ENCODE data around the gene ARSD. TPM values are rescaled to one million over a fixed set of nuclear protein-coding genes. Genes with fewer than 3 reads are reported as not detected.

Gene ARSD
- total RNA-seq, 1 experiment from 2014 or later, result 8.0 TPM

GRCh38 chrX:2875136-2875481 is 54.0 kb downstream of the ARSD start:
- H3K9me3 ChIP-seq (ENCODE audit: control insufficient read depth in 1 of 2, insufficient read depth in 1 of 2, low read depth in 1 of 2, low read length in 2 of 2), result no peaks in the 10 kb centered on the region
- H3K36me3 ChIP-seq (ENCODE audit: control insufficient read depth in 1 of 2, insufficient read depth in 2 of 2, low read length in 2 of 2), result no peaks in the 10 kb centered on the region
- ChIA-PET POLR2A (no interaction called here), CTCF (interaction anchor here (0.6 to 1.7 kb wide), 4 partner anchors 56 to 673 kb away, joined by 3 to 5 read pairs (median 3); no protein-coding TSS in a partner anchor), RAD21 (ENCODE audit: low non-redundant PET in 1 of 2, low total read pairs in 2 of 2, uncharacterized antibody in 2 of 2, unreplicated experiment in 2 of 2) (no interaction called here)
- DNase-seq (ENCODE audit: low read depth, low spot score) (no peak), ATAC-seq (no peak)
- H3K9ac ChIP-seq (ENCODE audit: low read length), result no peak overlapping the region
- peaks cover 0 to 3% of the 10 kb centered on the region in 2 experiments; a peak in 1 of 4 replicates for H3K4me1 ChIP-seq (ENCODE audit: control insufficient read depth in 1 of 2, insufficient read depth in 2 of 2, low read length in 2 of 2)
- TF ChIP-seq EZH2 (IDR thresholded peaks at IDR 0.05) (no peak), EGR1 (IDR thresholded peaks at IDR 0.05; ENCODE audit: low read depth) (no peak), ZFX (IDR thresholded peaks at IDR 0.05) (no peak), RAD21 (IDR thresholded peaks at IDR 0.05; ENCODE audit: low read depth) (no peak), ZNF274 (IDR thresholded peaks at IDR 0.05; ENCODE audit: low read depth, low read length) (no peak), YY1 (IDR thresholded peaks at IDR 0.05; ENCODE audit: extremely low read depth, insufficient replicate concordance, low read depth, low read length) (no peak), SRF (IDR thresholded peaks at IDR 0.05; ENCODE audit: low read depth) (no peak), CEBPB (IDR thresholded peaks at IDR 0.05; ENCODE audit: low read depth) (no peak)
- no TSS peak for BruUV-seq (replicated peaks)
- H3K27ac ChIP-seq (ENCODE audit: low read depth, low read length), result no peak overlapping the region
- H3K79me2 ChIP-seq (ENCODE audit: insufficient read depth, low read length), result no peaks in the 10 kb centered on the region
- H2AFZ ChIP-seq (ENCODE audit: low read depth, low read length, poor library complexity, severe bottlenecking), result no peak overlapping the region
- intact Hi-C loops (cut with micrococcal nuclease), result loop anchor here (5.0 to 10.0 kb wide), 2 partner anchors 162 to 760 kb away; no protein-coding TSS in a partner anchor
- H3K27me3 ChIP-seq (ENCODE audit: insufficient read depth, low read length), result no peaks in the 10 kb centered on the region
- H3K9me2 ChIP-seq (ENCODE audit: insufficient read depth), result no peaks in the 10 kb centered on the region
- no peaks in the 10 kb centered on the region for H4K20me1 ChIP-seq (ENCODE audit: insufficient read depth)
- H3K4me2 ChIP-seq (ENCODE audit: low read length), result no peak overlapping the region
- H3K4me3 ChIP-seq (replicated peaks in 1 of 2; ENCODE audit: low read depth in 1 of 2, low read length in 2 of 2), result no peak overlapping the region

DNA sequence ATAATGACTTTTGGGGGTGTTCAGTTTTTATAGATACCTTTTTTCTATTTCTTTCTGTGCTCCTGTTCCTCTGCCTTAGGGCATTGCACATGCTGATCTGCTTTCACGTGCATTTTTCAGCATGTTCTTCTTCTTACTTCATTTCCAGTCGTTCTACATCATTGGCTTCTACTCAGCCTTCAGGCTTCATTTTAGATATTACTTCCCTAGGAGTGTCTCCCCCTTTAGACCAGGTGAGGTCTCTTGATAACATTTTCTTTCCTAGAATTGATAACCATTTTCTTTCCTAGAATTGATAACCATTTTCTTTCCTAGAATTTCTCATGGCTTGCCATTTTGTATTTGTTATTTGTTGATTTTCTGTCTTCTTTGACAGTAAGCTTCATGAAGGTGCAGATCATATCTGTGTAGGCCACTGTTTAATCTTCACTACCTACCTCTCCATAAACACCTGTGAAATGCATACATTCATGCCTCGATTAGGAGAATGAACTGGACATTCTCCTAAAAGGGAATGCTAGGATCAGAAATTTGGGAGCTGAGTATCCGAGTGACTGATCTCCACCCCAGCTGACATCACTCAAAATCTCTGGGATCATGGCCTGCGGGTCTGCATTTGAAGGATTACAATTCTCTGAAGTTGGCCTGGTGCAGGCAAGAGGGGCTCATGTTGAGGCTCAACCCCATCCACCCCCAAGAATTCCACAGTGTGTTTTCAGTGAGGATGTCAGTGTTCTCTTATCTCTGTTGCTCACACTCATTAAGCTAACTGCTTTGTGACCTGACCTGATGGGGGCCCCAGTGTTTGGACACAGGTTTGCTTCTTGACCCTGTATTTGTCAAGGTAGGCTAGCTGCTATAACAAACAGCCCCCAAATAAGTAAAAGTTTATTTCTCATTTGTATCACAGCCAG is 54.7 kb downstream of the ARSD start:
- no TSS peak for BruUV-seq (replicated peaks)
- CTCF ChIA-PET, result interaction anchor here (1.7 kb wide), 1 partner anchor 161 kb away, joined by 5 read pairs; no protein-coding TSS in a partner anchor

More for the DNA sequence above, 54.7 kb downstream of the ARSD start:
- H2AFZ ChIP-seq (ENCODE audit: low read depth, low read length, poor library complexity, severe bottlenecking), result no peak overlapping the region
- no peak overlapping the region for H3K9ac ChIP-seq (ENCODE audit: low read length)
- no peak overlapping the region for H3K4me2 ChIP-seq (ENCODE audit: low read length)
- no peak overlapping the region for H3K27ac ChIP-seq (ENCODE audit: low read depth, low read length)
- H3K27me3 ChIP-seq (ENCODE audit: insufficient read depth, low read length), result no peaks in the 10 kb centered on the region
- POLR2A ChIA-PET, result no interaction called here
- H3K9me3 ChIP-seq (ENCODE audit: control insufficient read depth in 1 of 2, insufficient read depth in 1 of 2, low read depth in 1 of 2, low read length in 2 of 2), result no peaks in the 10 kb centered on the region
- peaks cover 0 to 3% of the 10 kb centered on the region in 2 experiments; a peak in 1 of 4 replicates for H3K4me1 ChIP-seq (ENCODE audit: control insufficient read depth in 1 of 2, insufficient read depth in 2 of 2, low read length in 2 of 2)
- H3K9me2 ChIP-seq (ENCODE audit: insufficient read depth), result no peaks in the 10 kb centered on the region
- no peaks in the 10 kb centered on the region for H3K79me2 ChIP-seq (ENCODE audit: insufficient read depth, low read length)
- RAD21 ChIA-PET (ENCODE audit: low non-redundant PET in 1 of 2, low total read pairs in 2 of 2, uncharacterized antibody in 2 of 2, unreplicated experiment in 2 of 2), result no interaction called here
- no peaks in the 10 kb centered on the region for H4K20me1 ChIP-seq (ENCODE audit: insufficient read depth)
- H3K4me3 ChIP-seq (replicated peaks in 1 of 2; ENCODE audit: low read depth in 1 of 2, low read length in 2 of 2), result no peak overlapping the region
- no peaks in the 10 kb centered on the region for H3K36me3 ChIP-seq (ENCODE audit: control insufficient read depth in 1 of 2, insufficient read depth in 2 of 2, low read length in 2 of 2)
- TF ChIP-seq SP1 (IDR thresholded peaks at IDR 0.05; ENCODE audit: low read depth) (no peak), RAD21 (IDR thresholded peaks at IDR 0.05; ENCODE audit: low read depth) (no peak), CEBPB (IDR thresholded peaks at IDR 0.05; ENCODE audit: low read depth) (no peak), FOSL1 (IDR thresholded peaks at IDR 0.05; ENCODE audit: low read depth) (no peak), ATF3 (IDR thresholded peaks at IDR 0.05) (no peak)
- TF ChIP-seq, protein P1, sequence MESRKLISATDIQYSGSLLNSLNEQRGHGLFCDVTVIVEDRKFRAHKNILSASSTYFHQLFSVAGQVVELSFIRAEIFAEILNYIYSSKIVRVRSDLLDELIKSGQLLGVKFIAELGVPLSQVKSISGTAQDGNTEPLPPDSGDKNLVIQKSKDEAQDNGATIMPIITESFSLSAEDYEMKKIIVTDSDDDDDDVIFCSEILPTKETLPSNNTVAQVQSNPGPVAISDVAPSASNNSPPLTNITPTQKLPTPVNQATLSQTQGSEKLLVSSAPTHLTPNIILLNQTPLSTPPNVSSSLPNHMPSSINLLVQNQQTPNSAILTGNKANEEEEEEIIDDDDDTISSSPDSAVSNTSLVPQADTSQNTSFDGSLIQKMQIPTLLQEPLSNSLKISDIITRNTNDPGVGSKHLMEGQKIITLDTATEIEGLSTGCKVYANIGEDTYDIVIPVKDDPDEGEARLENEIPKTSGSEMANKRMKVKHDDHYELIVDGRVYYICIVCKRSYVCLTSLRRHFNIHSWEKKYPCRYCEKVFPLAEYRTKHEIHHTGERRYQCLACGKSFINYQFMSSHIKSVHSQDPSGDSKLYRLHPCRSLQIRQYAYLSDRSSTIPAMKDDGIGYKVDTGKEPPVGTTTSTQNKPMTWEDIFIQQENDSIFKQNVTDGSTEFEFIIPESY (IDR thresholded peaks at IDR 0.05; ENCODE audit: extremely low read depth, insufficient replicate concordance, low read length), result no peak
- intact Hi-C loops (cut with micrococcal nuclease), result loop anchor here (5.0 to 10.0 kb wide), 2 partner anchors 163 to 760 kb away; no protein-coding TSS in a partner anchor
- no peak for ATAC-seq
- DNase-seq (ENCODE audit: low read depth, low spot score), result no peak

Measured in HCT116 (cell line).